HEK293 (cell line): ENCODE measurements around the gene RFX2.

Experiments
- BCL11B ChIP-seq: fragments of 450-650 bp; formaldehyde crosslinking; IDR thresholded peaks from 2 replicates; pipeline ENCODE4 v1.5.1; 2016; ENCODE audit warnings: low read depth, missing biosample characterization, missing genetic modification characterization
- CTCF ChIP-seq: fragments of 450-650 bp; formaldehyde crosslinking; IDR thresholded peaks from 2 replicates; pipeline ENCODE4 v1.5.1; 2016; ENCODE audit warnings: missing biosample characterization, missing genetic modification characterization
- GFI1B ChIP-seq: fragments of 450-650 bp; formaldehyde crosslinking; IDR thresholded peaks from 2 replicates; pipeline ENCODE4 v1.5.1; 2016; ENCODE audit warnings: missing biosample characterization, missing genetic modification characterization
- INSM2 ChIP-seq: fragments of 450-650 bp; formaldehyde crosslinking; IDR thresholded peaks from 2 replicates; pipeline ENCODE4 v1.5.1; 2016; ENCODE audit warnings: missing biosample characterization, missing genetic modification characterization
- PATZ1 ChIP-seq: fragments of 450-650 bp; formaldehyde crosslinking; IDR thresholded peaks from 2 replicates; pipeline ENCODE4 v1.5.1; 2016; ENCODE audit warnings: missing biosample characterization, missing genetic modification characterization
- SP7 ChIP-seq: fragments of 450-650 bp; formaldehyde crosslinking; IDR thresholded peaks from 2 replicates; pipeline ENCODE4 v1.5.1; 2016; ENCODE audit warnings: missing biosample characterization, missing genetic modification characterization
- TCF7L2 ChIP-seq: IDR thresholded peaks from 2 replicates; pipeline ENCODE4 v1.6.1; 2011; ENCODE audit warnings: low read depth, mild to moderate bottlenecking, inconsistent platforms, low read length, moderate library complexity, borderline replicate concordance
- YY2 ChIP-seq: fragments of 450-650 bp; formaldehyde crosslinking; IDR thresholded peaks from 2 replicates; pipeline ENCODE4 v1.5.1; 2016; ENCODE audit warnings: missing biosample characterization, missing genetic modification characterization
- ZBTB11 ChIP-seq: fragments of 450-650 bp; formaldehyde crosslinking; conservative IDR thresholded peaks from 2 replicates; pipeline ENCODE4 v1.5.1; 2016; ENCODE audit warnings: low read depth, missing biosample characterization, missing genetic modification characterization
- ZBTB44 ChIP-seq: fragments of 450-650 bp; IDR thresholded peaks from 2 replicates; pipeline ENCODE4 v1.5.1; 2018; ENCODE audit warnings: missing biosample characterization, mild to moderate bottlenecking, missing genetic modification characterization
- ZNF132 ChIP-seq: fragments of 450-650 bp; formaldehyde crosslinking; IDR thresholded peaks from 2 replicates; pipeline ENCODE4 v1.5.1; 2017; ENCODE audit warnings: missing biosample characterization, missing genetic modification characterization, borderline replicate concordance
- ZNF362 ChIP-seq: fragments of 450-650 bp; formaldehyde crosslinking; IDR thresholded peaks from 2 replicates; pipeline ENCODE4 v1.5.1; 2016; ENCODE audit warnings: missing biosample characterization, missing genetic modification characterization
- ZNF398 ChIP-seq: fragments of 450-650 bp; formaldehyde crosslinking; IDR thresholded peaks from 2 replicates; pipeline ENCODE4 v1.5.1; 2017; ENCODE audit warnings: missing biosample characterization, missing genetic modification characterization
- ZNF404 ChIP-seq: fragments of 450-650 bp; formaldehyde crosslinking; IDR thresholded peaks from 2 replicates; pipeline ENCODE4 v1.5.1; 2017; ENCODE audit warnings: missing biosample characterization, missing genetic modification characterization
- ZNF426 ChIP-seq: fragments of 450-650 bp; formaldehyde crosslinking; IDR thresholded peaks from 2 replicates; pipeline ENCODE4 v1.5.1; 2017; ENCODE audit warnings: missing biosample characterization, missing genetic modification characterization, mild to moderate bottlenecking, inconsistent platforms, moderate library complexity
- ZNF555 ChIP-seq: fragments of 450-650 bp; formaldehyde crosslinking; conservative IDR thresholded peaks from 2 replicates; pipeline ENCODE4 v1.5.1; 2017; ENCODE audit warnings: missing biosample characterization, mild to moderate bottlenecking, missing genetic modification characterization, inconsistent platforms
- ZNF560 ChIP-seq: fragments of 450-650 bp; formaldehyde crosslinking; IDR thresholded peaks from 2 replicates; pipeline ENCODE4 v1.5.1; 2017; ENCODE audit warnings: missing biosample characterization, missing genetic modification characterization, borderline replicate concordance
- ZNF561 ChIP-seq: fragments of 450-650 bp; IDR thresholded peaks from 2 replicates; pipeline ENCODE4 v1.5.1; 2018; ENCODE audit warnings: missing biosample characterization, missing genetic modification characterization, borderline replicate concordance
- ZNF571 ChIP-seq: fragments of 450-650 bp; formaldehyde crosslinking; IDR thresholded peaks from 2 replicates; pipeline ENCODE4 v1.5.0; 2017; ENCODE audit warnings: missing biosample characterization, missing genetic modification characterization
- ZNF621 ChIP-seq: fragments of 450-650 bp; formaldehyde crosslinking; IDR thresholded peaks from 2 replicates; pipeline ENCODE4 v1.5.1; 2017; ENCODE audit warnings: missing biosample characterization, missing genetic modification characterization
- ZNF785 ChIP-seq: fragments of 450-650 bp; formaldehyde crosslinking; IDR thresholded peaks from 2 replicates; pipeline ENCODE4 v1.5.1; 2016; ENCODE audit warnings: missing biosample characterization, missing genetic modification characterization

The RFX2 gene

GRCh38 chr19:5987077-5987818 lies 123.1 kb downstream of the RFX2 start (continued):
- TF ChIP-seq PATZ1 (tag by site-specific recombination) (no peak), ZNF621 (no peak), GFI1B (tag by site-specific recombination) (no peak), ZBTB44 (tag by site-specific recombination) (peak; percentile 85), ZNF560 (tag by site-specific recombination) (no peak), ZNF785 (tag by site-specific recombination) (no peak), ZBTB11 (tag by site-specific recombination) (no peak), ZNF571 (no peak), ZNF426 (tag by site-specific recombination) (no peak), INSM2 (tag by site-specific recombination) (no peak), TCF7L2 (peak; percentile 36; the same call in 1 of the 2 replicates), ZNF132 (tag by site-specific recombination) (no peak), ZNF398 (no peak), BCL11B (tag by site-specific recombination) (no peak), ZNF362 (tag by site-specific recombination) (no peak), ZNF555 (tag by site-specific recombination) (no peak), ZNF404 (tag by site-specific recombination) (no peak), ZNF561 (tag by site-specific recombination) (no peak), CTCF (peak; percentile 77), SP7 (0 out of 2 replicates have a peak, but pooled peaks have one; percentile 22), YY2 (no peak)
